ENCODE data around the gene TCFL5. TPM values are rescaled to one million over a fixed set of nuclear protein-coding genes. Genes with fewer than 3 reads are reported as not detected.

TCFL5 gene
- total RNA-seq, 1 donor from 2014 or later, result 8.2 TPM

DNA sequence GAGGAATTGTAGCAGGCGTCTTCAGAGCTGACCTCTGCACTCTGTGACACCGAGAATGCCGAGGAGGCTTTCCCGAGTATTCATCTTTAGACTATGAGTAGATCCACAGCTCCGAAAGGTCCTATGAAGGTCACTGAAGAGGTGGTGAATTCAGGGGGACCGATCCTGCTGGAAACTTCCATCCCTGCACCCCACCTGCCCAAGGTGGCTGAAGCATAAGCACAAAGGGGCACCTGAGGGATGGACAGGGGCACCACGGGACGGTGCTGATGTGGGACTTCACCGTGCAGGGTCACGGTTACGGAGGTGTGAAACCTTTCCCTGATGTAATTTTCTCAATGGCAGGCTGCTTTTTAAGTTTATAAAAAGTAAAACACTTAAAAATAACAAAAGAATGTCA is 40.3 kb upstream of the TCFL5 start:
- TF ChIP-seq, protein P1, sequence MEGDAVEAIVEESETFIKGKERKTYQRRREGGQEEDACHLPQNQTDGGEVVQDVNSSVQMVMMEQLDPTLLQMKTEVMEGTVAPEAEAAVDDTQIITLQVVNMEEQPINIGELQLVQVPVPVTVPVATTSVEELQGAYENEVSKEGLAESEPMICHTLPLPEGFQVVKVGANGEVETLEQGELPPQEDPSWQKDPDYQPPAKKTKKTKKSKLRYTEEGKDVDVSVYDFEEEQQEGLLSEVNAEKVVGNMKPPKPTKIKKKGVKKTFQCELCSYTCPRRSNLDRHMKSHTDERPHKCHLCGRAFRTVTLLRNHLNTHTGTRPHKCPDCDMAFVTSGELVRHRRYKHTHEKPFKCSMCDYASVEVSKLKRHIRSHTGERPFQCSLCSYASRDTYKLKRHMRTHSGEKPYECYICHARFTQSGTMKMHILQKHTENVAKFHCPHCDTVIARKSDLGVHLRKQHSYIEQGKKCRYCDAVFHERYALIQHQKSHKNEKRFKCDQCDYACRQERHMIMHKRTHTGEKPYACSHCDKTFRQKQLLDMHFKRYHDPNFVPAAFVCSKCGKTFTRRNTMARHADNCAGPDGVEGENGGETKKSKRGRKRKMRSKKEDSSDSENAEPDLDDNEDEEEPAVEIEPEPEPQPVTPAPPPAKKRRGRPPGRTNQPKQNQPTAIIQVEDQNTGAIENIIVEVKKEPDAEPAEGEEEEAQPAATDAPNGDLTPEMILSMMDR (IDR thresholded peaks at IDR 0.05), result no peak
- no peak for DNase-seq
- Histone ChIP-seq H3K4me3 (no peak overlapping the region), H3K9me3 (no peaks in the 10 kb centered on the region), H3K27ac (no peak overlapping the region), H3K4me1 (peaks cover 19% of the 10 kb centered on the region), H3K27me3 (ENCODE audit: low read depth) (no peaks in the 10 kb centered on the region), H3K36me3 (peaks cover 63% of the 10 kb centered on the region)
- intact Hi-C loops (cut with DNase I), result no loop called here
- ATAC-seq, result no peak

DNA sequence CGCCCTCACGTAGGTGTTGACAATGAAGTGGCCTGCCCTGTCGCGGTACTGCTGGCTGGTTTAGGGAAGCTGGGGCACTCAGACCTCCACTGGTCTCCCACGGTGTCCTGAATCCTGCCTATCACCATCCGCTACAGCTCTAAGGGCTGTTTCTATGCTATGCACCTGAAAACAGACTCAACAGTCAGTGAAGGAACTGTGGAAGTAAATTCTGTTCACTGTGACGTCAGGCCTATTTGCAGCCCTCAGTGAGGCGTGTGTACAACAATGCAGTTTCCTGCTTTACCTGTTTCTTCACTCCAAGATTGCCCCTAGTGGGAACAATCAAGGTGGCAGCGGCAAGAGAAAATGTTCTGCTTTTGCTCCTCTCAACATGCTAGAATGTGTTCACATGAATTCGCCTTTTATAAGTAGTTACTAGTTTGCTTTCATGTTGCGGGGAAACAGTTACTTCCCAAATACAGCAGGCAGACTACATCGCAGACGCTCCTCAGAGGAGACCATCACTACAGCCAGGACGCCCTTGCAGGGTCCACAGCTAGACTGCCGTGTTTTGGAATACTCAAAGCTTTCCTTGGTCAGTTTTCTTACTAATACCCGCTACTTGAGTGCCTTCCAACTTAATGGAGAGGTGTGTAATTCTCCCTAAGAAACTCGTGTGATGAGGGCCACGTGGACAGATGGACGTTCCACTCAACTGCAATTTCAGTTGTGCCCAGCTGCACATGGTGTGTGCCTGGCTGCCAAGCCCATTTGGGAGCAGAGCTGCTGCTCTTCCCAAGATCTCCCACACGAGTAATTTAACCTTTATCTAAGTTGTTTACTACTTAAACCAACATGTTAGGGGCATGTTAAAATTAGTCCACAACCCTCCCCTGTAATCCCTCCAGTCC is 39.3 kb upstream of the TCFL5 start:
- H3K27me3 ChIP-seq (ENCODE audit: low read depth), result no peaks in the 10 kb centered on the region
- no peak overlapping the region for H3K4me3 ChIP-seq
- H3K36me3 ChIP-seq, result peaks cover 63% of the 10 kb centered on the region
- H3K27ac ChIP-seq, result no peak overlapping the region
- no peak for DNase-seq
- H3K4me1 ChIP-seq, result peaks cover 19% of the 10 kb centered on the region
- ATAC-seq, result peak; percentile 28 to 45
- TF ChIP-seq, protein P1 (IDR thresholded peaks at IDR 0.05), result no peak
- H3K9me3 ChIP-seq, result no peaks in the 10 kb centered on the region
- intact Hi-C loops (cut with DNase I), result no loop called here

DNA sequence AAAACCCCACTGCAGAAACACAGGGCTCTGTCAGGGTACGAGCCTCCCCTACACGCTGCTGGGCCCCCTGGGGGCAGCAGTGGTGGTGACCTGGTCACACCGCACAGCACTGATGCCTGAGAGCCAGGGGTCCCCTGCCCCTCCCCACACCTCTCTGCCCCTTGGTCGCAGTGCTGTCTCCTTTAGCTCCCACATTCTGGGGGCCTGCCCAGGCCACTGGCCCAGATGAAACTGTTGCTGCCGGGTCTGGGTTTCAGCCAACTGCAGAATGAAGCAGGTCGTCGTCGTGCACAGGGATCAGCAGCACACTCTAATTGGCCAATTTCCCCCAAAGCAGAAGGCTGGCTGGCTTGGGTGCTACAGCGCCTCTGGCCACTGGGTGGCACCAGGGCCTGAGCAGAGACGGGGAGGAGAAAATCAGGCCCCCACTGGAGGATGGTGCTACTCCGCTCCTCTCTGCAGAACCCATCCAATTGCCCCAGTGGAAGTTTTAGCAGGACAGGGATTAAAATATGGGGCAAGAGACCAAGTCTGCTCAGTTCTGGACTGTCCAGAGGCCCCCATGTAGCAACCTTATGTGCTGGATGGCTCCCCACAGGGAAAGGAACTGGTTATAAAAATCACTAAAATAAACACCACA is 38.5 kb upstream of the TCFL5 start:
- no peak overlapping the region for H3K27ac ChIP-seq
- peaks cover 19% of the 10 kb centered on the region for H3K4me1 ChIP-seq
- no peak overlapping the region for H3K4me3 ChIP-seq
- H3K9me3 ChIP-seq, result no peaks in the 10 kb centered on the region
- ATAC-seq, result peak; percentile 94 to 95
- H3K36me3 ChIP-seq, result peaks cover 63% of the 10 kb centered on the region
- peak; percentile 73 for DNase-seq
- intact Hi-C loops (cut with DNase I), result no loop called here
- H3K27me3 ChIP-seq (ENCODE audit: low read depth), result no peaks in the 10 kb centered on the region
- TF ChIP-seq, protein P1 (IDR thresholded peaks at IDR 0.05), result peak; percentile 89

- no peak overlapping the region for H3K27ac ChIP-seq
- no peak overlapping the region for H3K4me3 ChIP-seq
- TF ChIP-seq, protein P1 (IDR thresholded peaks at IDR 0.05), result no peak
- ATAC-seq (peak; percentile 57 to 59), DNase-seq (peak; percentile 37)
- peaks cover 19% of the 10 kb centered on the region for H3K4me1 ChIP-seq
- H3K27me3 ChIP-seq (ENCODE audit: low read depth), result no peaks in the 10 kb centered on the region
- H3K36me3 ChIP-seq, result peaks cover 63% of the 10 kb centered on the region
- no peaks in the 10 kb centered on the region for H3K9me3 ChIP-seq
- intact Hi-C loops (cut with DNase I), result no loop called here
Observed at GRCh38 chr20:62899633-62900051, 38.0 kb upstream of the TCFL5 start.

GRCh38 chr20:62898970-62899632 is 37.5 kb upstream of the TCFL5 start:
- Histone ChIP-seq H3K4me3 (no peak overlapping the region), H3K36me3 (peaks cover 63% of the 10 kb centered on the region), H3K27ac (no peak overlapping the region), H3K9me3 (no peaks in the 10 kb centered on the region), H3K27me3 (ENCODE audit: low read depth) (no peaks in the 10 kb centered on the region), H3K4me1 (peaks cover 19% of the 10 kb centered on the region)
- intact Hi-C loops (cut with DNase I), result no loop called here
- DNase-seq (peak; percentile 36), ATAC-seq (no peak)
- TF ChIP-seq, protein P1 (IDR thresholded peaks at IDR 0.05), result no peak
